Heart left ventricle (tissue), 16 donors: ENCODE results near the gene DIS3L2. TPM values are rescaled to one million over a fixed set of nuclear protein-coding genes. Genes with fewer than 3 reads are reported as not detected.
"Not testable (repeated sequence)": the region's sequence is repeated elsewhere in the genome, so short reads cannot be mapped to it uniquely, and the experiment has no call there.

Experiments
- ATAC-seq, 4 donors: fragments of 200-7000 bp; cut with Tn5 transposase; one replicate each; pipeline ENCODE4 v1.9.1; 2020 to 2022; ENCODE audit warnings: moderate library complexity in 4 of 4, mild to moderate bottlenecking in 3 of 4, moderate number of reproducible peaks in 1 of 4
- DNase-seq, 5 donors: peaks; one replicate each; pipeline ENCODE4 v3.0.0-alpha.2; 2020
- H3K27ac ChIP-seq, 12 donors: fragments of 200-600 bp; sonication (generic) in 4 of 12; one replicate each; pipeline versions ENCODE4 v1.5.0 to v1.8.0; 2016 to 2022; ENCODE audit warnings: mild to moderate bottlenecking in 2 of 12
- H3K27me3 ChIP-seq, 9 donors: fragments of 200-600 bp; sonication (generic) in 2 of 9; one replicate each; pipeline versions ENCODE4 v1.5.1 to v1.8.0; 2016 to 2022; ENCODE audit warnings: mild to moderate bottlenecking in 3 of 9
- H3K36me3 ChIP-seq, 9 donors: fragments of 200-600 bp; sonication (generic) in 2 of 9; one replicate each; pipeline versions ENCODE4 v1.5.0 to v1.8.0; 2018 to 2022; ENCODE audit warnings: mild to moderate bottlenecking in 2 of 9
- H3K4me1 ChIP-seq, 12 donors: fragments of 200-600 bp; sonication (generic) in 4 of 12; one replicate each; pipeline versions ENCODE4 v1.5.0 to v1.8.0; 2016 to 2022; ENCODE audit warnings: mild to moderate bottlenecking in 3 of 12
- H3K4me3 ChIP-seq, 12 donors: fragments of 200-600 bp; sonication (generic) in 4 of 12; one replicate each; pipeline versions ENCODE4 v1.5.0 to v1.8.0; 2017 to 2022; ENCODE audit warnings: mild to moderate bottlenecking in 9 of 12, moderate library complexity in 4 of 12
- H3K9me3 ChIP-seq, 12 donors: fragments of 200-600 bp; sonication (generic) in 4 of 12; one replicate each; pipeline versions ENCODE4 v1.5.0 to v1.8.0; 2016 to 2022; ENCODE audit warnings: mild to moderate bottlenecking in 1 of 12
- POLR2A ChIP-seq, 2 donors: fragments of 450-650 bp; IDR thresholded peaks; one replicate each; pipeline ENCODE4 v1.6.1; 2017; ENCODE audit warnings: antibody characterized with exemption in 2 of 2, mild to moderate bottlenecking in 2 of 2, moderate library complexity in 2 of 2
- WGBS, 4 donors: extraction: QIAGEN DNeasy Blood & Tissue Kit in 2 of 4; methylation state at CpG; one replicate each; pipeline versions ENCODE4 v1.1.5 to v1.1.7; 2013 to 2018; 5-methylcytosine and 5-hydroxymethylcytosine counted together
- intact Hi-C, 10 donors: fragments of 100-400 bp; cut with DNase I; formaldehyde crosslinking; loops; one replicate each; pipeline versions ENCODE4 v1.11.1 to v1.14.2; 2022
- polyA plus RNA-seq, 2 donors: library from polyadenylated mRNA; stranded (reverse); fragments of 200-250 nt; gene quantifications; one replicate each; pipeline ENCODE4 v1.2.3, GENCODE V29; 2013
- total RNA-seq, 9 donors: library from RNA; depleted of rRNA in 2 of 9; stranded (reverse); fragments of >200 nt in 2 of 9; fragmentation: NEBNext Ultra II Directional in 3 of 9; extraction: Animal tissue kit (Norgen Biotek cat#: 25700) in 3 of 9; gene quantifications; one replicate each; pipeline versions ENCODE4 v1.1.0 to v1.2.4, GENCODE V29; 2016 to 2023
- TF ChIP-seq, protein P1 (sequence below), 12 donors: fragments of 200-600 bp; sonication (generic) in 4 of 12; IDR thresholded peaks; one replicate each; pipeline versions ENCODE4 v1.5.0 to v1.8.0; 2018 to 2022; ENCODE audit warnings: antibody characterized with exemption in 12 of 12, mild to moderate bottlenecking in 5 of 12
- donor health status: ischemic (EF 13 %, LVEDD 7.1; RV severe dilation, severe dysfunction).
- donor health status: healthy with polysubstance abuse.
- donor health status: DM: no; HTN: yes; CAD: no.
- donor health status: DM: no; HTN: no; CAD: no.
- donor health status: ischemic (EF 25% LVEDD 6.9; RV normal size, moderate dysfunction).
- donor health status: ischemic (EF 25% LVEDD 5.7; RV mildly dilated, moderate dysfunction).
- donor health status: healthy.
- donor health status: DM: yes; HTN: yes; CAD: no.
- donor health status: ischemic (EF 35%, LVEDD 5.7; RV mildly dilated, moderate dysfunction).
- donor health status: nonischemic (EF 11% LVEDD 7.7; RV severe dilation, severe dysfunction).
- donor health status: DM: yes; HTN: yes; CAD: no.
- donor health status: PGD.
- donor health status: ischemic (EF 29% LVEDD 5.4; RV normal size, mild dysfunction).
- donor health status: nonischemic (EF 23%, LVEDD 6.1; RV moderate dilation, normal function).

Gene DIS3L2
- total and polyA plus RNA-seq, 11 donors = 12.4 to 27.3 (median 21.8) TPM

DNA sequence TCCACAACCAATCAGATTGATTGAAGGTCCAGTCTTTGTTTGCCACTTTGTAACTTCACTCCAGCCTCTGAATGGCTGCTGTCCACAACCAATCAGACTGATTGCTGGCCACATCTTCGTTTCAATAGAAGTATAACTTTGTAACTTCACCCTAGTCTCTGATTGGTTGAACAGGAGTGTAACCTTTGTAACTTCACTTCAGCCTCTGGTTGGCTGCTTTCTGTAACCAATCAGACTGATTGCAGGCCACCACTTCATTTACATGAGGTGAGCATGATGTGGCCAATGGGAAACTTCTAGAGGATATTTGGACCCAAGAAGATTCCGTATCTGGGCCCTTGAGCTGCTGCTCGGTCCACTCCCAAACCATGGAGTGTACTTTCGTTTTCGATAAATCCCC, 400.1 kb downstream of the DIS3L2 start:
- TF ChIP-seq POLR2A (IDR thresholded peaks at IDR 0.05) = no peak
- TF ChIP-seq, protein P1, sequence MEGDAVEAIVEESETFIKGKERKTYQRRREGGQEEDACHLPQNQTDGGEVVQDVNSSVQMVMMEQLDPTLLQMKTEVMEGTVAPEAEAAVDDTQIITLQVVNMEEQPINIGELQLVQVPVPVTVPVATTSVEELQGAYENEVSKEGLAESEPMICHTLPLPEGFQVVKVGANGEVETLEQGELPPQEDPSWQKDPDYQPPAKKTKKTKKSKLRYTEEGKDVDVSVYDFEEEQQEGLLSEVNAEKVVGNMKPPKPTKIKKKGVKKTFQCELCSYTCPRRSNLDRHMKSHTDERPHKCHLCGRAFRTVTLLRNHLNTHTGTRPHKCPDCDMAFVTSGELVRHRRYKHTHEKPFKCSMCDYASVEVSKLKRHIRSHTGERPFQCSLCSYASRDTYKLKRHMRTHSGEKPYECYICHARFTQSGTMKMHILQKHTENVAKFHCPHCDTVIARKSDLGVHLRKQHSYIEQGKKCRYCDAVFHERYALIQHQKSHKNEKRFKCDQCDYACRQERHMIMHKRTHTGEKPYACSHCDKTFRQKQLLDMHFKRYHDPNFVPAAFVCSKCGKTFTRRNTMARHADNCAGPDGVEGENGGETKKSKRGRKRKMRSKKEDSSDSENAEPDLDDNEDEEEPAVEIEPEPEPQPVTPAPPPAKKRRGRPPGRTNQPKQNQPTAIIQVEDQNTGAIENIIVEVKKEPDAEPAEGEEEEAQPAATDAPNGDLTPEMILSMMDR (IDR thresholded peaks at IDR 0.05) = no peak

DNA sequence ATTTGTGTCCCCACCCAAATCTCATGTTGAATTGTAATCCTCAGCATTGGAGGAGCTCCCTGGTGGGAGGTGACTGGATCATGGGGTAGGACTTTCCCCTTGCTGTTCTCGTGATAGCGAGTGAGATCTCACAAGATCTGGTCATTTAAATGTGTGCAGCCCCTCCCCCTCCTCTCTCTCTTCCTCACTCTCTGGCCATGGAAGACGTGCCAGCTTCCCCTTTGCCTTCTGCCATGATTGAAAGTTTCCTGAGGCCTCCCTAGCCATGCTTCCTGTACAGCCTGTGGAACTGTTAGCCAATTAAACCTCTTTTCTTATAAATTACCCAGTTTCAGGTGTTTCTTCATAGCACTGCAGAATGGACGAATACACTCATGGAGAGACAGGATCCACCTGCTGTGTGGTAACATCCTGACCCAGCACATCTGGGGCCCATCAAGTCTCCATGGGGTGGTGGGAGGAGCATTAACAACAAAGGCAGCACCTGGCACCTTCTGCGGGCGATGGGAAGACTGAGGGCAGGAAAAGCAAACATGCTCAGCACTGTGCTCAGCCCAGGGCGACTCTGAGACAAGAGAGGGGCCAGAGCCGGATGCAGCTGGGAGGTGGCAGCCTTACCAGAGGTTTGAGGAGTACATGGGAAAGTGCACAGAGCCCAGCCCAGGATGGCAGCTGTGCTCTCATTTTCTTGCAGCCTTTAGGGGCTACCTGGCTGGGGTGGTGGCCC, 400.8 kb downstream of the DIS3L2 start:
- WGBS, 4 donors = 77 to 82% (median 79%) methylated on average over 6 to 8 of the region's 8 CpGs
- H3K9me3 ChIP-seq = no peaks in the 10 kb centered on the region
- TF ChIP-seq, protein P1 (IDR thresholded peaks at IDR 0.05) = no peak
- TF ChIP-seq POLR2A (IDR thresholded peaks at IDR 0.05) = no peak
- no peaks in the 10 kb centered on the region for H3K27me3 ChIP-seq
- no peak for ATAC-seq
- intact Hi-C loops = no loop called here
- DNase-seq = no peak
- peaks cover 0 to 7% (median 0%) of the 10 kb centered on the region in 12 donors for H3K4me1 ChIP-seq
- no peak overlapping the region for H3K4me3 ChIP-seq
- H3K27ac ChIP-seq = no peak overlapping the region
- H3K36me3 ChIP-seq = no peaks in the 10 kb centered on the region

More for the DNA sequence above, 400.1 kb downstream of the DIS3L2 start:
- H3K4me3 ChIP-seq = no peak overlapping the region
- H3K9me3 ChIP-seq = no peaks in the 10 kb centered on the region
- peaks cover 0 to 7% (median 0%) of the 10 kb centered on the region in 12 donors for H3K4me1 ChIP-seq
- H3K27ac ChIP-seq = no peak overlapping the region
- H3K27me3 ChIP-seq = no peaks in the 10 kb centered on the region
- 90 to 94% (median 92%) methylated on average over 5 of the region's 5 CpGs for WGBS, 4 donors
- intact Hi-C loops = no loop called here
- no peaks in the 10 kb centered on the region for H3K36me3 ChIP-seq
- DNase-seq (no peak), ATAC-seq (no peak)

DNA sequence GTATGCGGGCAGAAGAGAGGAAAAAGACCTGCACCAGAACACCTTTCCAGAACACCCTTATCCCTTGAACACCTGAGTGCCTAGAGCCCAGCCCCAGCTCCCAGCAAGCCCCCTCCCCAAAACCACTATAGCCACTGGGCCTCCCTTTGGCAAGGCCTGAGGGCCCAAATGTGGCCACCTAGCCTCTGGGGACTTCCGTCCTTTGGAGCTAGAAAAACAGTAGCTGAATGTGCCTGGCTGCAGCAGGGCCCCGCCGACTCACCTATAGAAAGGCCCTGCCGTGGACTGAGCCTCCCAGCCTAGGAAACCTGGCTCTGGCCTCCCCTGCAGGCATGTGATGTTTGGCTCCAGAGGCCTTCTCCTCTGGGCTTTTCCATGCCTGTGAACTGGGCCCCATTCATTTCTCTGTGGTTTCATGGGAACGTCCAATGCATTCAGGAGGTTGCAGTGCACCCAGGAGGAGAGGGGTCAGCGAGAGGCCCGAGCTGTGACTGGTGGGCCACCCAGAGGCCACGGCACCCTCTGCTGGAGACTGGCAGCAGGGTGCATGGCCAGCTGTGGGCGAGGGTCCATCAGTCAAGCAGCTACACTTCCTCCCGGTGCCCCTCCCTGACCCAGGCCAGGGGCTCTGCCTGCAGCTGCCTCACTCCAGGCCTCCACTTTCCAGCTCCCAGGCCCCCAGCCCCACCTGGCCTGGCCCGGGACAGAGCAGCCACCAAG, 401.7 kb downstream of the DIS3L2 start:
- H3K4me1 ChIP-seq, intact Hi-C loops, H3K27me3 ChIP-seq, DNase-seq, H3K27ac ChIP-seq, H3K36me3 ChIP-seq, ATAC-seq, H3K9me3 ChIP-seq: not testable (repeated sequence)
- peak overlapping the region in 1 of 12 donors; percentile 54 for H3K4me3 ChIP-seq
- 81 to 96% (median 87%) methylated on average over 5 to 12 of the region's 12 CpGs for WGBS, 4 donors

DNA sequence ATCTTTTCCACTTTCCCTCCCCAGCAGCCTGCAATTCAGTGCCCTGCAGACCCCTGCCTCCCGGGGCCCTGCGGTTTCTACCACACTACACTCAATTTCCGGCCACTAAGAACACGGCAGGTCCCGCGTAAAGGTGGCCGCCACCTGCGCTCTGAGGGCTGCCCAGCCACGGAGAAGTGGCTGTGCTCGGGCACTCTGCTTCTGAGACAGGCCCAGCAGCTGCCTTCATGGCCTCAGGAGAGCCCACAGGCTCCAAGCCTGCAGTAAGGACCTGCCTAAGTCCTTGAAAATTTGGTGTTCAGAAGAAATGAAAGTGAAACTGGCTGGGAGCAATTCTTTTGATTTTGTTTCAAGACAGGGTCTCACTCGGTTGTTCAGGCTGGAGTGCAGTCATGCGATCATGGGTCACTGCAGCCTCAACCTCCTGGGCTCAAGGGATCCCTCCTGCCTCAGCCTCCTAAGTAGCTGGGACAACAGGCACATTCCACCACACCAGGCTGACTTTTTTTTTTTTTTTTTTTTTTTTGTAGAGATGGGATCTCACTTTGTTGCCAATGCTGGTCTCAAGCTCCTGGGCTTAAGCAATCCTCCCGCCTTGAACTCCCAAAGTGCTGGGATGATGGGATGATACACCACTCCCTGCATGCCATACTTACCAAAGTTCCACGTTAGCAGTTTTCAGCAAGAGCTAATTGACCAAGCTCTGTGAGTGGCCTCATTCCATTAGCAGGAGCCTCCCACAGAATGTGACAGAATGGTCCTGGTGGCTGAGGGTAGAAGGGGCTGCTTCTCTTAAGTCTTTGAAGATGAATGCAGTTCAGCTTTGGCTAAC, 402.5 kb downstream of the DIS3L2 start:
- Histone ChIP-seq H3K27me3 (no peaks in the 10 kb centered on the region), H3K4me1 (peaks cover 0 to 7% (median 0%) of the 10 kb centered on the region in 12 donors), H3K36me3 (no peaks in the 10 kb centered on the region), H3K4me3 (peak overlapping the region in 3 of 12 donors; percentile 4 to 54 (median 6)), H3K27ac (no peak overlapping the region), H3K9me3 (no peaks in the 10 kb centered on the region)
- DNase-seq (no peak), ATAC-seq (no peak)
- TF ChIP-seq POLR2A (IDR thresholded peaks at IDR 0.05) = no peak
- TF ChIP-seq, protein P1 (IDR thresholded peaks at IDR 0.05) = no peak
- intact Hi-C loops = no loop called here
- WGBS, 4 donors = 79 to 84% (median 82%) methylated on average over 14 of the region's 14 CpGs

DNA sequence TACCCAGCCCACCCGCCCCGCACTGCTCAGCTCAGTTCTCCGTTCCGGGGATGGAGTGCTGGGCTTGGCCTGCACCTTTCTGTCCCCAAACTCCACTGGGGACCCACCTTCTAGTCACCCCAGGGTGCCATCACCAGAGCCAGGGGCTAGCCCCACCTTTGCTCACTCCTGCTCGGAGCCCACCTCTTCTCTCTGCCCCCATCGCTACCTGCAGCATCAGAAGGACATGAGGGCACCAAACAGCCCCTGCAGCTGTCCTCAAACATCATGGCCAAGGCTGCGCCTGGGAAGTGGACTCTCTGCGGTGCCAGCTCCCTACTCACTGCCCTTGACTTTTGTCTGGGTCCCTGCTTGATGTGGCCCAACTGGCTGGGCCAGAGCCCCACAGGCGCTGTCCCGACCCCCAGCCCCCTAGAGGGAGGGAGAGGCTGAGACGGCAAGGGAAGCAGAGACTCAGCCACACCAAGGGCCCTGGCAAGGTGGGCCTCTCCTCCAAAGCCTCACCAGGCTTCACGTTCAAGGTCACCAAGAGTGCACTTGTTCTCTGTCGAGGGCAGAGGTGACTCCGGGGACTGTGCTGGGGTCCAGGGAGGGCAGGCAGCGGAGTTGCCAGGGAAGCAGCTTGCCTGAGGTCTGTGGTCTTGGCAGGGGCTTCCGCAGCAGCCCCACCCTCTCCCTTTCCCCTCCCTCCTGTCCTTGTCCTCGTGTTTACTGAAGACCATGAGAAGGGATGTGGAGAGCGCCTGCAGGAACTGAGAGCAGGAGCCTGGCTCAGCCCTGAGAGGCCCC, 403.5 kb downstream of the DIS3L2 start:
- WGBS, 4 donors = 75 to 81% (median 79%) methylated on average over 10 to 18 of the region's 18 CpGs
- H3K4me3 ChIP-seq, H3K36me3 ChIP-seq, DNase-seq, H3K4me1 ChIP-seq, H3K27me3 ChIP-seq, H3K9me3 ChIP-seq, intact Hi-C loops, H3K27ac ChIP-seq: not testable (repeated sequence)
- ATAC-seq = peak in 1 of 4 donors; percentile 31
